GM19023 (cell line): ENCODE data around the gene RNASE7.
A peak's percentile ranks its signal among the peaks of the same experiment; 100 is the strongest.

Experiments
- ATAC-seq: cut with Tn5 transposase; IDR thresholded peaks from one replicate; pipeline ENCODE4 v1.9.1; 2021; ENCODE audit warnings: mild to moderate bottlenecking, moderate library complexity; ENCODE audit not compliant: unreplicated experiment

Gene RNASE7

GRCh38 chr14:21084998-21085853 lies 43.1 kb downstream of the RNASE7 start:
- no peak for ATAC-seq

GRCh38 chr14:21086908-21087293 lies 44.7 kb downstream of the RNASE7 start:
- no peak for ATAC-seq

- ATAC-seq: peak; percentile 54
These were observed 45.3 kb downstream of the RNASE7 start for GRCh38 chr14:21087294-21088091.

- no peak for ATAC-seq
These were observed 46.5 kb downstream of the RNASE7 start for GRCh38 chr14:21088687-21089086.

GRCh38 chr14:21089271-21089670 lies 47.1 kb downstream of the RNASE7 start:
- ATAC-seq: no peak

- ATAC-seq: no peak
These were observed 47.7 kb downstream of the RNASE7 start for GRCh38 chr14:21089877-21090193.

- ATAC-seq: no peak
These were observed 48.2 kb downstream of the RNASE7 start for GRCh38 chr14:21090194-21090939.

- ATAC-seq: no peak
These were observed 48.9 kb downstream of the RNASE7 start for GRCh38 chr14:21090940-21091663.

GRCh38 chr14:21091821-21092272 lies 49.7 kb downstream of the RNASE7 start:
- no peak for ATAC-seq

- ATAC-seq: peak; percentile 94
These were observed 50.3 kb downstream of the RNASE7 start for GRCh38 chr14:21092273-21093011.

- no peak for ATAC-seq
These were observed 50.9 kb downstream of the RNASE7 start for GRCh38 chr14:21093018-21093417.
